NOMO-1 treated with dmso at 0.1 percent for 144 hours (cell line): Measurements from ENCODE around the gene BIRC5.
A peak's percentile ranks its signal among the peaks of the same experiment; 100 is the strongest.
"Not testable (repeated sequence)": the region's sequence is repeated elsewhere in the genome, so short reads cannot be mapped to it uniquely, and the experiment has no call there.

ENCODE experiments used
- DNase-seq: peaks from one replicate; lab custom pipeline; 2025; ENCODE audit not compliant: unreplicated experiment; lab: John Stamatoyannopoulos, UW

BIRC5 gene

GRCh38 chr17:78214016-78214705 lies at the start of gene BIRC5:
Gene BIRC5 (plus strand): TSS chr17:78214253. CDS start chr17:78214317, 64 bp downstream.
- peak; percentile 86 for DNase-seq

- no peak for DNase-seq
These were observed 49.1 kb upstream of the BIRC5 start for GRCh38 chr17:78164748-78165607.

- DNase-seq: no peak
These were observed 47.6 kb upstream of the BIRC5 start for GRCh38 chr17:78166416-78166815.

- DNase-seq: peak; percentile 67
These were observed 45.7 kb upstream of the BIRC5 start, which contains the start of gene SYNGR2 for GRCh38 chr17:78168242-78168902. Gene SYNGR2 (plus strand): TSS chr17:78168581. CDS start chr17:78168617, 36 bp downstream.

- DNase-seq: no peak
These were observed 44.9 kb upstream of the BIRC5 start for GRCh38 chr17:78168903-78169793.

- DNase-seq: no peak
These were observed 43.1 kb upstream of the BIRC5 start for GRCh38 chr17:78170692-78171590.

GRCh38 chr17:78171591-78172248 lies 42.3 kb upstream of the BIRC5 start:
- not testable (repeated sequence) for DNase-seq

GRCh38 chr17:78172249-78173051 lies 41.6 kb upstream of the BIRC5 start:
- no peak for DNase-seq

- no peak for DNase-seq
These were observed 40.8 kb upstream of the BIRC5 start for GRCh38 chr17:78173097-78173715.

GRCh38 chr17:78174346-78174869 lies 39.6 kb upstream of the BIRC5 start:
- DNase-seq: peak; percentile 59

- DNase-seq: no peak
These were observed 39.0 kb upstream of the BIRC5 start for GRCh38 chr17:78174870-78175642.

- DNase-seq: no peak
These were observed 38.4 kb upstream of the BIRC5 start for GRCh38 chr17:78175643-78175981.

- DNase-seq: peak; percentile 5
These were observed 37.5 kb upstream of the BIRC5 start for GRCh38 chr17:78176548-78177025.

- DNase-seq: no peak
These were observed 34.7 kb upstream of the BIRC5 start for GRCh38 chr17:78179372-78179771.

GRCh38 chr17:78180083-78180482 lies 34.0 kb upstream of the BIRC5 start:
- DNase-seq: no peak

GRCh38 chr17:78180508-78180907 lies 33.5 kb upstream of the BIRC5 start:
- no peak for DNase-seq

- DNase-seq: no peak
These were observed 31.5 kb upstream of the BIRC5 start for GRCh38 chr17:78182504-78182903.
